HG02852 (cell line): ENCODE measurements around the gene OTOP2.

Experiments used
- ATAC-seq: cut with Tn5 transposase; IDR thresholded peaks from one replicate; pipeline ENCODE4 v1.9.1; 2021; ENCODE audit warnings: mild to moderate bottlenecking, moderate library complexity; ENCODE audit not compliant: unreplicated experiment

OTOP2 gene

GRCh38 chr17:74924250-74924948 lies at the start of gene OTOP2:
TSS of gene OTOP2 (plus strand) at chr17:74924273. CDS start at chr17:74924633, 360 bp downstream.
- ATAC-seq: no peak

- no peak for ATAC-seq
These were observed 49.4 kb upstream of the OTOP2 start for GRCh38 chr17:74874615-74875037.

GRCh38 chr17:74875155-74875976 lies 48.7 kb upstream of the OTOP2 start:
- no peak for ATAC-seq

GRCh38 chr17:74875977-74876593 lies 48.0 kb upstream of the OTOP2 start:
- no peak for ATAC-seq

- no peak for ATAC-seq
These were observed 46.2 kb upstream of the OTOP2 start for GRCh38 chr17:74877592-74878548.

- no peak for ATAC-seq
These were observed 45.4 kb upstream of the OTOP2 start for GRCh38 chr17:74878658-74879057.

GRCh38 chr17:74879308-74879707 lies 44.8 kb upstream of the OTOP2 start:
- ATAC-seq: no peak

GRCh38 chr17:74881073-74881472 lies 43.0 kb upstream of the OTOP2 start:
- no peak for ATAC-seq

GRCh38 chr17:74882517-74883240 lies 41.4 kb upstream of the OTOP2 start:
- no peak for ATAC-seq

GRCh38 chr17:74883241-74883745 lies 40.8 kb upstream of the OTOP2 start:
- no peak for ATAC-seq

- ATAC-seq: no peak
These were observed 35.6 kb upstream of the OTOP2 start for GRCh38 chr17:74888469-74888868.

- no peak for ATAC-seq
These were observed 33.5 kb upstream of the OTOP2 start for GRCh38 chr17:74890554-74890953.

- ATAC-seq: no peak
These were observed 31.8 kb upstream of the OTOP2 start for GRCh38 chr17:74892013-74892841.

GRCh38 chr17:74892974-74893911 lies 30.8 kb upstream of the OTOP2 start, which contains the start of gene FADS6:
TSS of gene FADS6 (minus strand) at chr17:74893633. CDS start at chr17:74893595, 38 bp downstream.
- no peak for ATAC-seq

- no peak for ATAC-seq
These were observed 30.0 kb upstream of the OTOP2 start for GRCh38 chr17:74893936-74894671.

- ATAC-seq: no peak
These were observed 25.6 kb upstream of the OTOP2 start for GRCh38 chr17:74898376-74898946.

- no peak for ATAC-seq
These were observed 23.9 kb upstream of the OTOP2 start for GRCh38 chr17:74900208-74900607.
